ENCODE data around the gene TAGLN.

TAGLN gene

GRCh38 chr11:117218133-117218915 lies 19.2 kb downstream of the TAGLN start:
- Histone ChIP-seq H3K27ac (no peak overlapping the region), H3K4me2 (no peak overlapping the region), H2AFZ (ENCODE audit: low read depth) (no peak overlapping the region), H3K4me1 (ENCODE audit: low read depth, poor library complexity, severe bottlenecking) (no peaks in the 10 kb centered on the region), H3K9ac (no peak overlapping the region), H4K20me1 (ENCODE audit: insufficient read depth) (no peaks in the 10 kb centered on the region), H3K4me3 (IDR thresholded peaks at IDR 0.05; ENCODE audit: insufficient read depth, low read depth, low read length) (no peak overlapping the region), H3K36me3 (ENCODE audit: insufficient read depth) (no peaks in the 10 kb centered on the region), H3K27me3 (ENCODE audit: insufficient read depth, low read depth) (no peaks in the 10 kb centered on the region), H3K79me2 (ENCODE audit: insufficient read depth, low read depth) (no peaks in the 10 kb centered on the region)
- no peak for TF ChIP-seq CTCF (conservative IDR thresholded peaks at IDR 0.05; ENCODE audit: low read depth, low read length)

- no peaks in the 10 kb centered on the region for H3K79me2 ChIP-seq (ENCODE audit: insufficient read depth, low read depth)
- H3K9ac ChIP-seq, result no peak overlapping the region
- no peak overlapping the region for H2AFZ ChIP-seq (ENCODE audit: low read depth)
- TF ChIP-seq CTCF (conservative IDR thresholded peaks at IDR 0.05; ENCODE audit: low read depth, low read length), result no peak
- no peaks in the 10 kb centered on the region for H4K20me1 ChIP-seq (ENCODE audit: insufficient read depth)
- H3K27ac ChIP-seq, result no peak overlapping the region
- no peaks in the 10 kb centered on the region for H3K4me1 ChIP-seq (ENCODE audit: low read depth, poor library complexity, severe bottlenecking)
- no peak overlapping the region for H3K4me3 ChIP-seq (IDR thresholded peaks at IDR 0.05; ENCODE audit: insufficient read depth, low read depth, low read length)
- no peaks in the 10 kb centered on the region for H3K27me3 ChIP-seq (ENCODE audit: insufficient read depth, low read depth)
- no peak overlapping the region for H3K4me2 ChIP-seq
- H3K36me3 ChIP-seq (ENCODE audit: insufficient read depth), result no peaks in the 10 kb centered on the region
Measured at GRCh38 chr11:117219001-117219400, 19.8 kb downstream of the TAGLN start.

- Histone ChIP-seq H3K4me1 (ENCODE audit: low read depth, poor library complexity, severe bottlenecking) (no peaks in the 10 kb centered on the region), H3K36me3 (ENCODE audit: insufficient read depth) (no peaks in the 10 kb centered on the region), H4K20me1 (ENCODE audit: insufficient read depth) (no peaks in the 10 kb centered on the region), H3K9ac (no peak overlapping the region), H2AFZ (ENCODE audit: low read depth) (no peak overlapping the region), H3K4me3 (IDR thresholded peaks at IDR 0.05; ENCODE audit: insufficient read depth, low read depth, low read length) (no peak overlapping the region), H3K27me3 (ENCODE audit: insufficient read depth, low read depth) (no peaks in the 10 kb centered on the region), H3K79me2 (ENCODE audit: insufficient read depth, low read depth) (no peaks in the 10 kb centered on the region), H3K4me2 (no peak overlapping the region), H3K27ac (no peak overlapping the region)
- no peak for TF ChIP-seq CTCF (conservative IDR thresholded peaks at IDR 0.05; ENCODE audit: low read depth, low read length)
Measured at GRCh38 chr11:117219455-117219854, 20.3 kb downstream of the TAGLN start.

GRCh38 chr11:117219995-117220394 lies 20.8 kb downstream of the TAGLN start:
- Histone ChIP-seq H3K9ac (no peak overlapping the region), H3K4me1 (ENCODE audit: low read depth, poor library complexity, severe bottlenecking) (no peaks in the 10 kb centered on the region), H2AFZ (ENCODE audit: low read depth) (no peak overlapping the region), H3K4me2 (no peak overlapping the region), H3K27ac (no peak overlapping the region), H3K79me2 (ENCODE audit: insufficient read depth, low read depth) (no peaks in the 10 kb centered on the region), H3K27me3 (ENCODE audit: insufficient read depth, low read depth) (no peaks in the 10 kb centered on the region), H3K4me3 (IDR thresholded peaks at IDR 0.05; ENCODE audit: insufficient read depth, low read depth, low read length) (no peak overlapping the region), H3K36me3 (ENCODE audit: insufficient read depth) (no peaks in the 10 kb centered on the region), H4K20me1 (ENCODE audit: insufficient read depth) (no peaks in the 10 kb centered on the region)
- no peak for TF ChIP-seq CTCF (conservative IDR thresholded peaks at IDR 0.05; ENCODE audit: low read depth, low read length)
